HEK293 (cell line): ENCODE measurements around the gene PTPN11.

Source experiments
- HOXD13 ChIP-seq: sonication (generic); formaldehyde crosslinking; IDR thresholded peaks from 2 replicates; pipeline ENCODE4 v1.8.0; 2022; ENCODE audit warnings: missing genetic modification reagents, borderline replicate concordance
- MZF1 ChIP-seq: fragments of 450-650 bp; formaldehyde crosslinking; IDR thresholded peaks from 2 replicates; pipeline ENCODE4 v1.5.1; 2017; ENCODE audit warnings: missing biosample characterization, missing genetic modification characterization, borderline replicate concordance
- PATZ1 ChIP-seq: fragments of 450-650 bp; formaldehyde crosslinking; IDR thresholded peaks from 2 replicates; pipeline ENCODE4 v1.5.1; 2016; ENCODE audit warnings: missing biosample characterization, missing genetic modification characterization
- ZBTB11 ChIP-seq: fragments of 450-650 bp; formaldehyde crosslinking; conservative IDR thresholded peaks from 2 replicates; pipeline ENCODE4 v1.5.1; 2016; ENCODE audit warnings: low read depth, missing biosample characterization, missing genetic modification characterization
- ZNF114 ChIP-seq: fragments of 450-650 bp; formaldehyde crosslinking; IDR thresholded peaks from 2 replicates; pipeline ENCODE4 v1.5.0; 2017; ENCODE audit warnings: missing biosample characterization, missing genetic modification characterization
- ZNF248 ChIP-seq: fragments of 450-650 bp; formaldehyde crosslinking; IDR thresholded peaks from 2 replicates; pipeline ENCODE4 v1.5.1; 2017; ENCODE audit warnings: missing biosample characterization, missing genetic modification characterization
- ZNF433 ChIP-seq: fragments of 450-650 bp; formaldehyde crosslinking; IDR thresholded peaks from 2 replicates; pipeline ENCODE4 v1.5.1; 2016; ENCODE audit warnings: missing biosample characterization, missing genetic modification characterization, low read depth
- TF ChIP-seq, protein P1 (sequence below): fragments of 450-650 bp; formaldehyde crosslinking; IDR thresholded peaks from 2 replicates; pipeline ENCODE4 v1.5.1; 2016; ENCODE audit warnings: missing biosample characterization, missing genetic modification characterization
- TF ChIP-seq, protein P2 (sequence below): fragments of 450-650 bp; formaldehyde crosslinking; IDR thresholded peaks from 2 replicates; pipeline ENCODE4 v1.5.1; 2016; ENCODE audit warnings: missing biosample characterization, missing genetic modification characterization
- TF ChIP-seq, protein P3 (sequence below): fragments of 450-650 bp; formaldehyde crosslinking; IDR thresholded peaks from 2 replicates; pipeline ENCODE4 v1.5.1; 2016; ENCODE audit warnings: missing biosample characterization, missing genetic modification characterization

- TF ChIP-seq, protein P1, sequence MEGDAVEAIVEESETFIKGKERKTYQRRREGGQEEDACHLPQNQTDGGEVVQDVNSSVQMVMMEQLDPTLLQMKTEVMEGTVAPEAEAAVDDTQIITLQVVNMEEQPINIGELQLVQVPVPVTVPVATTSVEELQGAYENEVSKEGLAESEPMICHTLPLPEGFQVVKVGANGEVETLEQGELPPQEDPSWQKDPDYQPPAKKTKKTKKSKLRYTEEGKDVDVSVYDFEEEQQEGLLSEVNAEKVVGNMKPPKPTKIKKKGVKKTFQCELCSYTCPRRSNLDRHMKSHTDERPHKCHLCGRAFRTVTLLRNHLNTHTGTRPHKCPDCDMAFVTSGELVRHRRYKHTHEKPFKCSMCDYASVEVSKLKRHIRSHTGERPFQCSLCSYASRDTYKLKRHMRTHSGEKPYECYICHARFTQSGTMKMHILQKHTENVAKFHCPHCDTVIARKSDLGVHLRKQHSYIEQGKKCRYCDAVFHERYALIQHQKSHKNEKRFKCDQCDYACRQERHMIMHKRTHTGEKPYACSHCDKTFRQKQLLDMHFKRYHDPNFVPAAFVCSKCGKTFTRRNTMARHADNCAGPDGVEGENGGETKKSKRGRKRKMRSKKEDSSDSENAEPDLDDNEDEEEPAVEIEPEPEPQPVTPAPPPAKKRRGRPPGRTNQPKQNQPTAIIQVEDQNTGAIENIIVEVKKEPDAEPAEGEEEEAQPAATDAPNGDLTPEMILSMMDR (tag by site-specific recombination), result no peak
- TF ChIP-seq MZF1 (tag by site-specific recombination), result no peak
- no peak for TF ChIP-seq ZNF114 (tag by site-specific recombination)
- TF ChIP-seq HOXD13 (CRISPR knock-in tag), result no peak
- TF ChIP-seq ZBTB11, result no peak
- TF ChIP-seq ZNF433 (tag by site-specific recombination), result no peak
- TF ChIP-seq PATZ1 (tag by site-specific recombination), result no peak
- no peak for TF ChIP-seq ZNF248 (tag by site-specific recombination)
- TF ChIP-seq, protein P2, sequence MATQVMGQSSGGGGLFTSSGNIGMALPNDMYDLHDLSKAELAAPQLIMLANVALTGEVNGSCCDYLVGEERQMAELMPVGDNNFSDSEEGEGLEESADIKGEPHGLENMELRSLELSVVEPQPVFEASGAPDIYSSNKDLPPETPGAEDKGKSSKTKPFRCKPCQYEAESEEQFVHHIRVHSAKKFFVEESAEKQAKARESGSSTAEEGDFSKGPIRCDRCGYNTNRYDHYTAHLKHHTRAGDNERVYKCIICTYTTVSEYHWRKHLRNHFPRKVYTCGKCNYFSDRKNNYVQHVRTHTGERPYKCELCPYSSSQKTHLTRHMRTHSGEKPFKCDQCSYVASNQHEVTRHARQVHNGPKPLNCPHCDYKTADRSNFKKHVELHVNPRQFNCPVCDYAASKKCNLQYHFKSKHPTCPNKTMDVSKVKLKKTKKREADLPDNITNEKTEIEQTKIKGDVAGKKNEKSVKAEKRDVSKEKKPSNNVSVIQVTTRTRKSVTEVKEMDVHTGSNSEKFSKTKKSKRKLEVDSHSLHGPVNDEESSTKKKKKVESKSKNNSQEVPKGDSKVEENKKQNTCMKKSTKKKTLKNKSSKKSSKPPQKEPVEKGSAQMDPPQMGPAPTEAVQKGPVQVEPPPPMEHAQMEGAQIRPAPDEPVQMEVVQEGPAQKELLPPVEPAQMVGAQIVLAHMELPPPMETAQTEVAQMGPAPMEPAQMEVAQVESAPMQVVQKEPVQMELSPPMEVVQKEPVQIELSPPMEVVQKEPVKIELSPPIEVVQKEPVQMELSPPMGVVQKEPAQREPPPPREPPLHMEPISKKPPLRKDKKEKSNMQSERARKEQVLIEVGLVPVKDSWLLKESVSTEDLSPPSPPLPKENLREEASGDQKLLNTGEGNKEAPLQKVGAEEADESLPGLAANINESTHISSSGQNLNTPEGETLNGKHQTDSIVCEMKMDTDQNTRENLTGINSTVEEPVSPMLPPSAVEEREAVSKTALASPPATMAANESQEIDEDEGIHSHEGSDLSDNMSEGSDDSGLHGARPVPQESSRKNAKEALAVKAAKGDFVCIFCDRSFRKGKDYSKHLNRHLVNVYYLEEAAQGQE (tag by site-specific recombination), result no peak
- TF ChIP-seq, protein P3, sequence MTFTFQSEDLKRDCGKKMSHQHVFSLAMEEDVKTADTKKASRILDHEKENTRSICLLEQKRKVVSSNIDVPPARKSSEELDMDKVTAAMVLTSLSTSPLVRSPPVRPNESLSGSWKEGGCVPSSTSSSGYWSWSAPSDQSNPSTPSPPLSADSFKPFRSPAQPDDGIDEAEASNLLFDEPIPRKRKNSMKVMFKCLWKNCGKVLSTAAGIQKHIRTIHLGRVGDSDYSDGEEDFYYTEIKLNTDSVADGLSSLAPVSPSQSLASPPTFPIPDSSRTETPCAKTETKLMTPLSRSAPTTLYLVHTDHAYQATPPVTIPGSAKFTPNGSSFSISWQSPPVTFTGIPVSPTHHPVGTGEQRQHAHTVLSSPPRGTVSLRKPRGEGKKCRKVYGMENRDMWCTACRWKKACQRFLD (tag by site-specific recombination), result no peak
Observed at GRCh38 chr12:112535637-112536366, 117.1 kb downstream of the PTPN11 start.
